GM21723 (cell line): Measurements from ENCODE around the gene CAMK2D.

Experiments used
- ATAC-seq: cut with Tn5 transposase; IDR thresholded peaks from one replicate; pipeline ENCODE4 v1.9.1; 2021; ENCODE audit warnings: mild to moderate bottlenecking, moderate library complexity; ENCODE audit not compliant: unreplicated experiment

Gene CAMK2D

DNA sequence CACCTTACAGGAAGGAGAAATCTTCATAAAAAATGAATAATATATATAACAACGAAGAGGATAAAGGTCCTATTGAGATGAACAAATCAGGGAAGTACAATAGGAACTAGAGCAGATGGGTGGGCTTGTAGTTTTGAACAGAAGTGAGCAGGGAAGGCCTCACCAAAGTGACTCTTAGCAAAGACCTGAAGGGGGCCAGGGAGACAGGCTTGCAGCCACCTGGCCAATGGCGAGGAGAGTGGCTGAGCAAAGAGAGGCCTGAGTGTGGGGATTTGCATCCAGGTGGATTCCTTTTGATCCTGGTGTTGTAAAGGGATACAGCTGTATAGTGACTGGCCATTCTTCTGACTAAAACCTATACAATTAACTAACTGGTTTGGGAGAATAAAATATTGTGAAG is 354.1 kb downstream of the CAMK2D start:
- ATAC-seq = no peak

DNA sequence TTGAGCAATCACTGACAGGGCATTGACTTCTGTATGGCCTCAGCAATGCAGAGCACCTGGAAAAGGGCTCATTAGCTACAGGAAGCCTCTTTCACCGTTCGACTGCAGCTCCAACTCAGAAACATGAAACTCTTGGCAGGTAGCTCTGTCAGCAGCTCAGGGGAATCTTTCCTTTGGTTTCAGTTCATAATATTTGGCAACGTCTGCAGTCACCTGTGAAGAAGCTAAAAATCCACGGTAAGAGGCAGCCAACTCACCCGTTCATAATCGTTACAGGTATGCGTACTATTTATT is 354.9 kb downstream of the CAMK2D start:
- ATAC-seq = no peak

DNA sequence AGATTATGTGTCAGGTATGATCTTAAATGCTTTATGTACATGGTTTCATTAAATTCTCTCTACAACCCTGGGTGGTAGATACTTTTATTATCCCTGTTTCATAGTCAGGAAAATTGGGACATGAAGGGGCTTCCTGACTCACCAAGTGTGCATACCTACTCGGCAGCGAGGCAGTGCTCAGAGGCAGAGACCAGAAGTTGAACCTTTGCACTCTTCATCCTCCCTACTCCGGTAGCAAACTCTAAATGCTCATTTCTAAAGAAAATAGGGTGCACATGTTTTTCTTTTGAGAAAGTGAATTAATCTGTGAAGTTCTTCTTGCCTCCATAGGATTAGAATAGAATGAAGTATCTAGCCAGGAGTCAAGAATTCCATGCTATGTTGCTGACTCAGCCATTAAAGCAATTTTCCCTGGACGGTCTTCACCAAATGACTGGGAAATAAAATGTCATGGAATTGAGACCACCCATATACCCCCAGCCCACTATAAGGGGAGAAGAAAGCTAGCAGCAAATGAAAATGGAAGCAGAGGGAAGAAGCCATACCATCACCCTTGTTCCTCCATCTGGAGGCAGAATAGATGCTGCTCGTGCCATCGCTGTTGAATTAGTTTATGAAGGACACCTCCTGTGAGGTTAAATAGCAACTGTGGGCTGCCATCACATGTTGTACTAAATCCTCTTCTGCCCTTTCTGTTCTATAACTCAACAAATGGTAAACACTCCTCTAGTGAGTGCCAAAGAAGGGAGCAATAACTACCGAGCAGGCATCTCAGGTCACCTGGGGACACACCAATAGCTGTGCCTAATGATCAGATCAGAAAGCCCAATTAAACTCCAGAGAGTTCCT is 355.4 kb downstream of the CAMK2D start:
- ATAC-seq = no peak

DNA sequence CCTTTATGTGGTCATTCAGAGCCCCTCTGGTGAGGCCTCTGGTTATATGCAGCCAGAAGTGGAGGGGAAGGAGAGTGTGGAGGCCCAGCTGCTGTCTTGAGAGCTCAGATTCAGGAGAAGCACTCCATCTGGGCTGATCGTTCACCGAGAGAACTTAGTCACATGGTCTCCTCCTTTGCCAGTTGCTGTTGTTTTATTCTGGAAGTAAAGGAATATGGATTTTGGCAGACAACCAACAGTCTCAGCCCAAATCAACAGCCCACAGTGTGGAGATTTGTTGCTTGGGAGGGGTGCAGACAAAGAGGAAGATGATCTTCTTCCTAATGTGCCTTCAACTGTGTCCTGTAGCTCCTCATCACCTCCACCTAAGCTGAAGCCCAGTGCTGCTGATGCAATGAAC is 356.7 kb downstream of the CAMK2D start:
- ATAC-seq = no peak

DNA sequence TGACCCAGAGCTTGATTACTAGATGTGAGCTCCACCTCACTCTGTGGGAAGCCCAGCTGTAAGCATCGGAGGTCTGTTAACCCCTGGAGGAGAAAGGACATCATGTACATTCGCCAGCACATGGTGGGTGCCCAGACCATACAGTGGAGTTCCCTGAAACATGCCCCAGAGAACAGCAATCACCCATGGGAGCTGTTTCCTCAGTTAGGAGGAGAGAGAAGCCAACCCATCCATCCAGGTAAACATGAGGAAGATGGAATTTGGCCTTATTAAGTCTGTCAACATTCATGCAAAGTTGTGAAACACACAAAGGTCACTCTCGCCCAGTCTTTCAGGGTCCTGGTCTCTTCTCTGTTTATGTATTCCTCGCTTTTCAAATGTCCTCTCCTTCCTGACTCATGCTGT is 357.4 kb downstream of the CAMK2D start:
- ATAC-seq = no peak
